HL-60/S4 treated with retinoic acid at 250 ng/mL for 4 days and 3 days (cell line): Measurements from ENCODE around the gene XDH.

Source experiments
- in situ Hi-C: fragments of 300-500 bp; cut with MboI; formaldehyde crosslinking; loops from 2 replicates; pipeline ENCODE4 v1.7.0; 2022; ENCODE audit warnings: low sequenced_read_pairs

XDH gene

GRCh38 chr2:31414601-31415241 lies at the start of gene XDH:
XDH (minus strand) TSS chr2:31414742; CDS start chr2:31414666, 76 bp downstream.
- in situ Hi-C loops = no loop called here

- in situ Hi-C loops = no loop called here
Observed at GRCh38 chr2:31457651-31458050, 43.1 kb upstream of the XDH start.

GRCh38 chr2:31446848-31447247 lies 32.3 kb upstream of the XDH start:
- in situ Hi-C loops = no loop called here

- in situ Hi-C loops = no loop called here
Observed at GRCh38 chr2:31442376-31442775, 27.8 kb upstream of the XDH start.

- in situ Hi-C loops = no loop called here
Observed at GRCh38 chr2:31440764-31441163, 26.2 kb upstream of the XDH start.

- in situ Hi-C loops = no loop called here
Observed at GRCh38 chr2:31434911-31435310, 20.4 kb upstream of the XDH start.

GRCh38 chr2:31433541-31433940 lies 19.0 kb upstream of the XDH start:
- in situ Hi-C loops = no loop called here

- in situ Hi-C loops = no loop called here
Observed at GRCh38 chr2:31430439-31431165, 16.1 kb upstream of the XDH start.

- in situ Hi-C loops = no loop called here
Observed at GRCh38 chr2:31429759-31430438, 15.4 kb upstream of the XDH start.

GRCh38 chr2:31429040-31429439 lies 14.5 kb upstream of the XDH start:
- in situ Hi-C loops = no loop called here

GRCh38 chr2:31428001-31428418 lies 13.5 kb upstream of the XDH start:
- in situ Hi-C loops = no loop called here

GRCh38 chr2:31426096-31426495 lies 11.6 kb upstream of the XDH start:
- in situ Hi-C loops = no loop called here

GRCh38 chr2:31421634-31422033 lies 7.1 kb upstream of the XDH start:
- in situ Hi-C loops = no loop called here

GRCh38 chr2:31420936-31421335 lies 6.4 kb upstream of the XDH start:
- in situ Hi-C loops = no loop called here

- in situ Hi-C loops = no loop called here
Observed at GRCh38 chr2:31419386-31419785, 4.8 kb upstream of the XDH start.

- in situ Hi-C loops = no loop called here
Observed at GRCh38 chr2:31415421-31415820, 879 bp upstream of the XDH start.

GRCh38 chr2:31413862-31414550 lies 536 bp downstream of the XDH start:
- in situ Hi-C loops = no loop called here

GRCh38 chr2:31413025-31413424 lies 1.5 kb downstream of the XDH start:
- in situ Hi-C loops = no loop called here

- in situ Hi-C loops = no loop called here
Observed at GRCh38 chr2:31411771-31412170, 2.8 kb downstream of the XDH start.

- in situ Hi-C loops = no loop called here
Observed at GRCh38 chr2:31406593-31407385, 7.8 kb downstream of the XDH start.

GRCh38 chr2:31404827-31405226 lies 9.7 kb downstream of the XDH start:
- in situ Hi-C loops = no loop called here
